Liver (tissue), 9 donors: ENCODE data around the gene HSPA9. TPM values are rescaled to one million over a fixed set of nuclear protein-coding genes. Genes with fewer than 3 reads are reported as not detected.

Experiments
- DNase-seq: peaks from one replicate; pipeline ENCODE4 v3.0.0-alpha.2; 2017; ENCODE audit warnings: low spot score
- H3K27ac ChIP-seq, 2 donors: one replicate each; pipeline ENCODE4 v1.7.0; 2013; ENCODE audit warnings: inconsistent platforms in 2 of 2, low read length in 2 of 2, control low read depth in 1 of 2, low read depth in 1 of 2, mild to moderate bottlenecking in 1 of 2
- H3K27me3 ChIP-seq, 4 donors: one replicate each; pipeline versions ENCODE4 v1.6.1 to v1.7.0; 2013; ENCODE audit warnings: low read length in 3 of 4, inconsistent platforms in 1 of 4, mild to moderate bottlenecking in 1 of 4, moderate library complexity in 1 of 4; ENCODE audit not compliant: control insufficient read depth in 4 of 4, insufficient read depth in 4 of 4
- H3K36me3 ChIP-seq, 4 donors: one replicate each; pipeline versions ENCODE4 v1.6.1 to v1.7.0; 2013; ENCODE audit warnings: low read length in 3 of 4, mild to moderate bottlenecking in 3 of 4, low read depth in 1 of 4, moderate library complexity in 1 of 4; ENCODE audit not compliant: control insufficient read depth in 4 of 4, insufficient read depth in 3 of 4
- H3K4me1 ChIP-seq, 4 donors: one replicate each; pipeline versions ENCODE4 v1.6.1 to v1.7.0; 2013; ENCODE audit warnings: low read length in 3 of 4, mild to moderate bottlenecking in 3 of 4, moderate library complexity in 1 of 4; ENCODE audit not compliant: control insufficient read depth in 4 of 4, insufficient read depth in 4 of 4
- H3K4me3 ChIP-seq, 3 donors: one replicate each; pipeline versions ENCODE4 v1.6.1 to v1.7.0; 2013; ENCODE audit warnings: low read length in 3 of 3, control low read depth in 1 of 3, low read depth in 1 of 3, mild to moderate bottlenecking in 1 of 3
- H3K9ac ChIP-seq, 2 donors: one replicate each; pipeline ENCODE4 v1.7.0; 2013; ENCODE audit warnings: low read length in 2 of 2, mild to moderate bottlenecking in 2 of 2, moderate library complexity in 2 of 2, control low read depth in 1 of 2, low read depth in 1 of 2
- H3K9me3 ChIP-seq, 4 donors: one replicate each; pipeline versions ENCODE4 v1.6.1 to v1.7.0; 2013; ENCODE audit warnings: low read length in 3 of 4; ENCODE audit not compliant: control insufficient read depth in 4 of 4
- CTCF ChIP-seq: fragments of 150-350 bp; IDR thresholded peaks from 2 replicates; pipeline ENCODE4 v1.5.1; 2017; ENCODE audit warnings: improper control_type of control experiment, low read depth, low read length; ENCODE audit not compliant: missing input control
- EGR1 ChIP-seq, 2 donors: IDR thresholded peaks; 2 replicates each; pipeline ENCODE4 v1.6.1; 2016 to 2018; ENCODE audit warnings: antibody characterized with exemption in 2 of 2, low read depth in 2 of 2
- FOXA1 ChIP-seq: IDR thresholded peaks from 2 replicates; pipeline ENCODE4 v1.6.1; 2016; ENCODE audit warnings: antibody characterized with exemption
- FOXA2 ChIP-seq: IDR thresholded peaks from 2 replicates; pipeline ENCODE4 v1.6.1; 2016; ENCODE audit warnings: antibody characterized with exemption
- GABPA ChIP-seq, 2 donors: IDR thresholded peaks in 1 of 2; conservative IDR thresholded peaks in 1 of 2; 2 replicates each; pipeline ENCODE4 v1.6.1; 2016; ENCODE audit warnings: antibody characterized with exemption in 2 of 2, mild to moderate bottlenecking in 1 of 2, moderate library complexity in 1 of 2
- HNF4A ChIP-seq, 2 donors: conservative IDR thresholded peaks; 2 replicates each; pipeline ENCODE4 v1.6.1; 2016; ENCODE audit warnings: antibody characterized with exemption in 2 of 2, mild to moderate bottlenecking in 2 of 2
- JUND ChIP-seq, 2 donors: IDR thresholded peaks; 2 replicates each; pipeline ENCODE4 v1.6.1; 2016; ENCODE audit warnings: antibody characterized with exemption in 2 of 2
- MAX ChIP-seq: IDR thresholded peaks from 2 replicates; pipeline ENCODE4 v1.6.1; 2016; ENCODE audit warnings: antibody characterized with exemption
- NR2F2 ChIP-seq: IDR thresholded peaks from 2 replicates; pipeline ENCODE4 v1.6.1; 2016; ENCODE audit warnings: antibody characterized with exemption
- RAD21 ChIP-seq, 2 donors: IDR thresholded peaks; 2 replicates each; pipeline ENCODE4 v1.6.1; 2016; ENCODE audit warnings: antibody characterized with exemption in 2 of 2, mild to moderate bottlenecking in 2 of 2
- RXRA ChIP-seq, 2 donors: IDR thresholded peaks; 2 replicates each; pipeline ENCODE4 v1.6.1; 2017 to 2018; ENCODE audit warnings: antibody characterized with exemption in 2 of 2, mild to moderate bottlenecking in 1 of 2
- SP1 ChIP-seq: IDR thresholded peaks from 2 replicates; pipeline ENCODE4 v1.6.1; 2018; ENCODE audit warnings: antibody characterized with exemption, mild to moderate bottlenecking
- TAF1 ChIP-seq: conservative IDR thresholded peaks from 2 replicates; pipeline ENCODE4 v1.6.1; 2016; ENCODE audit warnings: antibody characterized with exemption, mild to moderate bottlenecking
- YY1 ChIP-seq: IDR thresholded peaks from 2 replicates; pipeline ENCODE4 v1.6.1; 2016; ENCODE audit warnings: antibody characterized with exemption, mild to moderate bottlenecking
- WGBS: extraction: QIAGEN DNeasy Blood & Tissue Kit; methylation state at CpG from one replicate; pipeline ENCODE4 v1.1.7; 2013; 5-methylcytosine and 5-hydroxymethylcytosine counted together
- polyA plus RNA-seq, 2 donors: library from polyadenylated mRNA; stranded (reverse) in 1 of 2; unstranded in 1 of 2; fragments of 200-250 nt in 1 of 2; fragments of >200 nt in 1 of 2; fragmentation: Nextera tagmentation in 1 of 2; extraction: Ambion mirVana in 1 of 2; gene quantifications; one replicate each; pipeline versions ENCODE4 v1.2.1 to v1.2.3, GENCODE V29; 2013 to 2015
- total RNA-seq, 2 donors: library from RNA; depleted of rRNA; stranded (reverse); fragments of >200 nt; gene quantifications; one replicate each; pipeline ENCODE4 v1.2.3, GENCODE V29; 2014
- TF ChIP-seq, protein P1 (sequence below): IDR thresholded peaks from 2 replicates; pipeline ENCODE4 v1.6.1; 2016; ENCODE audit warnings: antibody characterized with exemption, mild to moderate bottlenecking
- TF ChIP-seq, protein P2 (sequence below): IDR thresholded peaks from 2 replicates; pipeline ENCODE4 v1.6.1; 2016; ENCODE audit warnings: antibody characterized with exemption
- TF ChIP-seq, protein P3 (sequence below): IDR thresholded peaks from 2 replicates; pipeline ENCODE4 v1.6.1; 2016; ENCODE audit warnings: antibody characterized with exemption
- donor health status: healthy.
- donor health status: healthy.
- donor health status: healthy.
- donor health status: healthy.
- donor health status: healthy.

The HSPA9 gene
- total and polyA plus RNA-seq, 4 donors, result 221 to 378 (median 238) TPM

GRCh38 chr5:138533973-138534941 is 40.9 kb downstream of the HSPA9 start:
- Histone ChIP-seq H3K27ac (peak overlapping the region in 1 of 2 donors; percentile 24), H3K4me1 (peaks cover 2 to 20% (median 6%) of the 10 kb centered on the region in 4 donors), H3K36me3 (peaks cover 0 to 2% (median 2%) of the 10 kb centered on the region in 4 donors), H3K9ac (no peak overlapping the region), H3K4me3 (no peak overlapping the region), H3K27me3 (no peaks in the 10 kb centered on the region), H3K9me3 (no peaks in the 10 kb centered on the region)
- WGBS, result 53% methylated on average over 5 of the region's 5 CpGs
- TF ChIP-seq, protein P1, sequence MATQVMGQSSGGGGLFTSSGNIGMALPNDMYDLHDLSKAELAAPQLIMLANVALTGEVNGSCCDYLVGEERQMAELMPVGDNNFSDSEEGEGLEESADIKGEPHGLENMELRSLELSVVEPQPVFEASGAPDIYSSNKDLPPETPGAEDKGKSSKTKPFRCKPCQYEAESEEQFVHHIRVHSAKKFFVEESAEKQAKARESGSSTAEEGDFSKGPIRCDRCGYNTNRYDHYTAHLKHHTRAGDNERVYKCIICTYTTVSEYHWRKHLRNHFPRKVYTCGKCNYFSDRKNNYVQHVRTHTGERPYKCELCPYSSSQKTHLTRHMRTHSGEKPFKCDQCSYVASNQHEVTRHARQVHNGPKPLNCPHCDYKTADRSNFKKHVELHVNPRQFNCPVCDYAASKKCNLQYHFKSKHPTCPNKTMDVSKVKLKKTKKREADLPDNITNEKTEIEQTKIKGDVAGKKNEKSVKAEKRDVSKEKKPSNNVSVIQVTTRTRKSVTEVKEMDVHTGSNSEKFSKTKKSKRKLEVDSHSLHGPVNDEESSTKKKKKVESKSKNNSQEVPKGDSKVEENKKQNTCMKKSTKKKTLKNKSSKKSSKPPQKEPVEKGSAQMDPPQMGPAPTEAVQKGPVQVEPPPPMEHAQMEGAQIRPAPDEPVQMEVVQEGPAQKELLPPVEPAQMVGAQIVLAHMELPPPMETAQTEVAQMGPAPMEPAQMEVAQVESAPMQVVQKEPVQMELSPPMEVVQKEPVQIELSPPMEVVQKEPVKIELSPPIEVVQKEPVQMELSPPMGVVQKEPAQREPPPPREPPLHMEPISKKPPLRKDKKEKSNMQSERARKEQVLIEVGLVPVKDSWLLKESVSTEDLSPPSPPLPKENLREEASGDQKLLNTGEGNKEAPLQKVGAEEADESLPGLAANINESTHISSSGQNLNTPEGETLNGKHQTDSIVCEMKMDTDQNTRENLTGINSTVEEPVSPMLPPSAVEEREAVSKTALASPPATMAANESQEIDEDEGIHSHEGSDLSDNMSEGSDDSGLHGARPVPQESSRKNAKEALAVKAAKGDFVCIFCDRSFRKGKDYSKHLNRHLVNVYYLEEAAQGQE, result no peak
- TF ChIP-seq MAX (no peak), CTCF (no peak), TAF1 (no peak), JUND (IDR thresholded peaks at IDR 0.05) (no peak), HNF4A (conservative IDR thresholded peaks at IDR 0.05) (peak; percentile 42 to 75), RXRA (IDR thresholded peaks at IDR 0.05) (peak; percentile 37 to 67), FOXA1 (no peak), YY1 (no peak), RAD21 (IDR thresholded peaks at IDR 0.05) (no peak), EGR1 (IDR thresholded peaks at IDR 0.05; ENCODE audit: low read depth in 2 of 2) (no peak), SP1 (peak; percentile 33), NR2F2 (no peak), FOXA2 (no peak), GABPA (IDR thresholded peaks at IDR 0.05 in 1 of 2, conservative IDR thresholded peaks at IDR 0.05 in 1 of 2) (no peak)
- TF ChIP-seq, protein P2, sequence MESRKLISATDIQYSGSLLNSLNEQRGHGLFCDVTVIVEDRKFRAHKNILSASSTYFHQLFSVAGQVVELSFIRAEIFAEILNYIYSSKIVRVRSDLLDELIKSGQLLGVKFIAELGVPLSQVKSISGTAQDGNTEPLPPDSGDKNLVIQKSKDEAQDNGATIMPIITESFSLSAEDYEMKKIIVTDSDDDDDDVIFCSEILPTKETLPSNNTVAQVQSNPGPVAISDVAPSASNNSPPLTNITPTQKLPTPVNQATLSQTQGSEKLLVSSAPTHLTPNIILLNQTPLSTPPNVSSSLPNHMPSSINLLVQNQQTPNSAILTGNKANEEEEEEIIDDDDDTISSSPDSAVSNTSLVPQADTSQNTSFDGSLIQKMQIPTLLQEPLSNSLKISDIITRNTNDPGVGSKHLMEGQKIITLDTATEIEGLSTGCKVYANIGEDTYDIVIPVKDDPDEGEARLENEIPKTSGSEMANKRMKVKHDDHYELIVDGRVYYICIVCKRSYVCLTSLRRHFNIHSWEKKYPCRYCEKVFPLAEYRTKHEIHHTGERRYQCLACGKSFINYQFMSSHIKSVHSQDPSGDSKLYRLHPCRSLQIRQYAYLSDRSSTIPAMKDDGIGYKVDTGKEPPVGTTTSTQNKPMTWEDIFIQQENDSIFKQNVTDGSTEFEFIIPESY, result no peak
- TF ChIP-seq, protein P3, sequence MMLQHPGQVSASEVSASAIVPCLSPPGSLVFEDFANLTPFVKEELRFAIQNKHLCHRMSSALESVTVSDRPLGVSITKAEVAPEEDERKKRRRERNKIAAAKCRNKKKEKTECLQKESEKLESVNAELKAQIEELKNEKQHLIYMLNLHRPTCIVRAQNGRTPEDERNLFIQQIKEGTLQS, result no peak
- no peak for DNase-seq
